ENCODE results near the gene LPP. TPM values are rescaled to one million over a fixed set of nuclear protein-coding genes. Genes with fewer than 3 reads are reported as not detected.

The LPP gene
- total and polyA plus RNA-seq, 10 of the 15 experiments (the other 5 are each of a cell fraction or from before 2014, with no cell fraction given): under 0.01 to 0.62 (median 0.03) TPM

DNA sequence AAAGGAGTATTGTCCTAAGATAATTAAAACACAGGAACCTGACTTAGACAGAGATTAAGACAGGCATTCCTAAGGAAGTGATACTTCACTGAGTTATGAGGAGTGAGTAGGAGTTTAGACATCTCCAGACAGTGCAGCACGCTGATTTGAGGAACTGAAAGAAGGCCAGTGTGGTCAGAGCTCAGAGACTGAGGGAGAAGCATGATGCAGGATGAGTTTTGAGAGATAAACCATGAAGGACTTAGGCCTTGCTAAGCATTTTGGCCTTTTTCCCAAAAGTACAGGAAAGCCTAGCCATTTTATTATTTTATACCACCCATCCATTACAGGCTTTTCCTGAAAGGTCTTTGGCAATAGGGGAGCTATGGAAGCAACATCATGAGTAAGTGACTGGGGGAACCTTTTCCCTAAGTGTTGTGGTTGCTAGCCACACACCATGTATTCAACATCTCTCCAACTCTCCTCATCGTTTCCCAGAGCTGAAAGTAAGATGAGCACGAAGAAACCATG is 642.2 kb downstream of the LPP start (continued):
- TF ChIP-seq JUNB (IDR thresholded peaks at IDR 0.05): no peak
- TF ChIP-seq, protein P1, sequence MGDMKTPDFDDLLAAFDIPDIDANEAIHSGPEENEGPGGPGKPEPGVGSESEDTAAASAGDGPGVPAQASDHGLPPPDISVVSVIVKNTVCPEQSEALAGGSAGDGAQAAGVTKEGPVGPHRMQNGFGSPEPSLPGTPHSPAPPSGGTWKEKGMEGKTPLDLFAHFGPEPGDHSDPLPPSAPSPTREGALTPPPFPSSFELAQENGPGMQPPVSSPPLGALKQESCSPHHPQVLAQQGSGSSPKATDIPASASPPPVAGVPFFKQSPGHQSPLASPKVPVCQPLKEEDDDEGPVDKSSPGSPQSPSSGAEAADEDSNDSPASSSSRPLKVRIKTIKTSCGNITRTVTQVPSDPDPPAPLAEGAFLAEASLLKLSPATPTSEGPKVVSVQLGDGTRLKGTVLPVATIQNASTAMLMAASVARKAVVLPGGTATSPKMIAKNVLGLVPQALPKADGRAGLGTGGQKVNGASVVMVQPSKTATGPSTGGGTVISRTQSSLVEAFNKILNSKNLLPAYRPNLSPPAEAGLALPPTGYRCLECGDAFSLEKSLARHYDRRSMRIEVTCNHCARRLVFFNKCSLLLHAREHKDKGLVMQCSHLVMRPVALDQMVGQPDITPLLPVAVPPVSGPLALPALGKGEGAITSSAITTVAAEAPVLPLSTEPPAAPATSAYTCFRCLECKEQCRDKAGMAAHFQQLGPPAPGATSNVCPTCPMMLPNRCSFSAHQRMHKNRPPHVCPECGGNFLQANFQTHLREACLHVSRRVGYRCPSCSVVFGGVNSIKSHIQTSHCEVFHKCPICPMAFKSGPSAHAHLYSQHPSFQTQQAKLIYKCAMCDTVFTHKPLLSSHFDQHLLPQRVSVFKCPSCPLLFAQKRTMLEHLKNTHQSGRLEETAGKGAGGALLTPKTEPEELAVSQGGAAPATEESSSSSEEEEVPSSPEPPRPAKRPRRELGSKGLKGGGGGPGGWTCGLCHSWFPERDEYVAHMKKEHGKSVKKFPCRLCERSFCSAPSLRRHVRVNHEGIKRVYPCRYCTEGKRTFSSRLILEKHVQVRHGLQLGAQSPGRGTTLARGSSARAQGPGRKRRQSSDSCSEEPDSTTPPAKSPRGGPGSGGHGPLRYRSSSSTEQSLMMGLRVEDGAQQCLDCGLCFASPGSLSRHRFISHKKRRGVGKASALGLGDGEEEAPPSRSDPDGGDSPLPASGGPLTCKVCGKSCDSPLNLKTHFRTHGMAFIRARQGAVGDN (IDR thresholded peaks at IDR 0.05): no peak
- TF ChIP-seq SIN3A (IDR thresholded peaks at IDR 0.05; ENCODE audit: low read depth, low read length): no peak
- TF ChIP-seq, protein P2, sequence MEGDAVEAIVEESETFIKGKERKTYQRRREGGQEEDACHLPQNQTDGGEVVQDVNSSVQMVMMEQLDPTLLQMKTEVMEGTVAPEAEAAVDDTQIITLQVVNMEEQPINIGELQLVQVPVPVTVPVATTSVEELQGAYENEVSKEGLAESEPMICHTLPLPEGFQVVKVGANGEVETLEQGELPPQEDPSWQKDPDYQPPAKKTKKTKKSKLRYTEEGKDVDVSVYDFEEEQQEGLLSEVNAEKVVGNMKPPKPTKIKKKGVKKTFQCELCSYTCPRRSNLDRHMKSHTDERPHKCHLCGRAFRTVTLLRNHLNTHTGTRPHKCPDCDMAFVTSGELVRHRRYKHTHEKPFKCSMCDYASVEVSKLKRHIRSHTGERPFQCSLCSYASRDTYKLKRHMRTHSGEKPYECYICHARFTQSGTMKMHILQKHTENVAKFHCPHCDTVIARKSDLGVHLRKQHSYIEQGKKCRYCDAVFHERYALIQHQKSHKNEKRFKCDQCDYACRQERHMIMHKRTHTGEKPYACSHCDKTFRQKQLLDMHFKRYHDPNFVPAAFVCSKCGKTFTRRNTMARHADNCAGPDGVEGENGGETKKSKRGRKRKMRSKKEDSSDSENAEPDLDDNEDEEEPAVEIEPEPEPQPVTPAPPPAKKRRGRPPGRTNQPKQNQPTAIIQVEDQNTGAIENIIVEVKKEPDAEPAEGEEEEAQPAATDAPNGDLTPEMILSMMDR (IDR thresholded peaks at IDR 0.05 in 2 of 3, conservative IDR thresholded peaks at IDR 0.05 in 1 of 3; ENCODE audit: control insufficient read depth in 2 of 3, extremely low read depth in 1 of 3, insufficient read depth in 1 of 3, low read depth in 3 of 3, low read length in 3 of 3): no peak
- TF ChIP-seq, protein P3, sequence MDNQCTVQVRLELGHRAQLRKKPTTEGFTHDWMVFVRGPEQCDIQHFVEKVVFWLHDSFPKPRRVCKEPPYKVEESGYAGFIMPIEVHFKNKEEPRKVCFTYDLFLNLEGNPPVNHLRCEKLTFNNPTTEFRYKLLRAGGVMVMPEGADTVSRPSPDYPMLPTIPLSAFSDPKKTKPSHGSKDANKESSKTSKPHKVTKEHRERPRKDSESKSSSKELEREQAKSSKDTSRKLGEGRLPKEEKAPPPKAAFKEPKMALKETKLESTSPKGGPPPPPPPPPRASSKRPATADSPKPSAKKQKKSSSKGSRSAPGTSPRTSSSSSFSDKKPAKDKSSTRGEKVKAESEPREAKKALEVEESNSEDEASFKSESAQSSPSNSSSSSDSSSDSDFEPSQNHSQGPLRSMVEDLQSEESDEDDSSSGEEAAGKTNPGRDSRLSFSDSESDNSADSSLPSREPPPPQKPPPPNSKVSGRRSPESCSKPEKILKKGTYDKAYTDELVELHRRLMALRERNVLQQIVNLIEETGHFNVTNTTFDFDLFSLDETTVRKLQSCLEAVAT (IDR thresholded peaks at IDR 0.05): no peak
- no peak for TF ChIP-seq TCF7 (IDR thresholded peaks at IDR 0.05; ENCODE audit: borderline replicate concordance)
- TF ChIP-seq SRF (IDR thresholded peaks at IDR 0.05; ENCODE audit: low read depth in 2 of 2, low read length in 2 of 2): no peak
- peak; percentile 44; the same call in 1 of the 2 replicates for TF ChIP-seq IKZF1 (conservative IDR thresholded peaks at IDR 0.05)
- 0 out of 2 replicates have a peak, but pooled peaks have one; percentile 15 for TF ChIP-seq NFIC (IDR thresholded peaks at IDR 0.05; ENCODE audit: low read depth, low read length)
- peak; percentile 81 for TF ChIP-seq RUNX3 (IDR thresholded peaks at IDR 0.05; ENCODE audit: low read length)
- TF ChIP-seq, protein P4, sequence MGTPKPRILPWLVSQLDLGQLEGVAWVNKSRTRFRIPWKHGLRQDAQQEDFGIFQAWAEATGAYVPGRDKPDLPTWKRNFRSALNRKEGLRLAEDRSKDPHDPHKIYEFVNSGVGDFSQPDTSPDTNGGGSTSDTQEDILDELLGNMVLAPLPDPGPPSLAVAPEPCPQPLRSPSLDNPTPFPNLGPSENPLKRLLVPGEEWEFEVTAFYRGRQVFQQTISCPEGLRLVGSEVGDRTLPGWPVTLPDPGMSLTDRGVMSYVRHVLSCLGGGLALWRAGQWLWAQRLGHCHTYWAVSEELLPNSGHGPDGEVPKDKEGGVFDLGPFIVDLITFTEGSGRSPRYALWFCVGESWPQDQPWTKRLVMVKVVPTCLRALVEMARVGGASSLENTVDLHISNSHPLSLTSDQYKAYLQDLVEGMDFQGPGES (IDR thresholded peaks at IDR 0.05): no peak
- peak; percentile 86 for TF ChIP-seq IRF4 (IDR thresholded peaks at IDR 0.05; ENCODE audit: low read depth, low read length)
- no peak for TF ChIP-seq NFYA (IDR thresholded peaks at IDR 0.05; ENCODE audit: borderline replicate concordance, low read depth, low read length)
- 0 out of 2 replicates have a peak, but pooled peaks have one; percentile 21 for TF ChIP-seq BCL11A (IDR thresholded peaks at IDR 0.05; ENCODE audit: low read depth, low read length)
- 0 out of 2 replicates have a peak, but pooled peaks have one; percentile 59 for TF ChIP-seq EED (IDR thresholded peaks at IDR 0.05; ENCODE audit: low read depth)

Data from GM12878 (cell line).